Stimulated activated CD8-positive, alpha-beta memory T cell treated with anti-CD3 and anti-CD28 coated beads, Interleukin-15, amount 100 ng/mL, for 4 hours (primary cell): ENCODE data around the gene GCNA.
"Not testable (repeated sequence)": the region's sequence is repeated elsewhere in the genome, so short reads cannot be mapped to it uniquely, and the experiment has no call there.

Source experiments
- DNase-seq, 2 donors: peaks; one replicate each; pipeline ENCODE4 v3.0.0-alpha.2; 2020; ENCODE audit warnings: low read depth in 2 of 2

GCNA gene

DNA sequence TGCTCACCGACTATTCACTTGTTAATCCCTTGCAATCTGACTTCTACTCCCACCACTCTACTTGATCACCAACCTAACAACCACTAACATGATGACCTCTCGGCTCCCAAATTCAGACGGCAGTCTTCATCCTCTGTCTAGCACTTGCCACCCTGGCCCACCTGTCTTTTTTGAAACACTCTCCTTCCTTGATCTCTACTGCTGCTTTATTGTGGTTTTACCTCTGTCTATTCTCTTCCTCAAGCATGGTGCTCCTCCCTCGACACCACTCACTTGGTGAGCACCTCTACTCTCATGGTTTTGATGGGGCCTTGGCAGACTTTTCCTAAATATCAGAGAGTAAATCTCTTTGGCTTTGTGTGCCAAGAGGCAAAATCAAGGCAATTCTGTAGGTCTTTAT is 61.8 kb downstream of the GCNA start:
- no peak for DNase-seq

DNA sequence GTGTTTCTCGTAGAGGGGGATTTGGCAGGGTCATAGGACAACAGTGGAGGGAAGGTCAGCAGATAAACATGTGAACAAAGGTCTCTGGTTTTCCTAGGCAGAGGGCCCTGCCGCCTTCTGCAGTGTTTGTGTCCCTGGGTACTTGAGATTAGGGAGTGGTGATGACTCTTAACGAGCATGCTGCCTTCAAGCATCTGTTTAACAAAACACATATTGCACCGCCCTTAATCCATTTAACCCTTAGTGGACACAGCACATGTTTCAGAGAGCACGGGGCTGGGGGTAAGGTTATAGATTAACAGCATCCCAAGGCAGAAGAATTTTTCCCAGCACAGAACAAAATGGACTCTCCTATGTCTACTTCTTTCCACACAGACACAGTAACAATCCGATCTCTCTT is 66.2 kb downstream of the GCNA start:
- DNase-seq: not testable (repeated sequence)

- DNase-seq: no peak
Observed at GRCh38 chrX:71650333-71650969, 72.2 kb downstream of the GCNA start.

- peak in 1 of 2 donors; percentile 32 for DNase-seq
Observed at GRCh38 chrX:71652405-71652804, 74.2 kb downstream of the GCNA start.

DNA sequence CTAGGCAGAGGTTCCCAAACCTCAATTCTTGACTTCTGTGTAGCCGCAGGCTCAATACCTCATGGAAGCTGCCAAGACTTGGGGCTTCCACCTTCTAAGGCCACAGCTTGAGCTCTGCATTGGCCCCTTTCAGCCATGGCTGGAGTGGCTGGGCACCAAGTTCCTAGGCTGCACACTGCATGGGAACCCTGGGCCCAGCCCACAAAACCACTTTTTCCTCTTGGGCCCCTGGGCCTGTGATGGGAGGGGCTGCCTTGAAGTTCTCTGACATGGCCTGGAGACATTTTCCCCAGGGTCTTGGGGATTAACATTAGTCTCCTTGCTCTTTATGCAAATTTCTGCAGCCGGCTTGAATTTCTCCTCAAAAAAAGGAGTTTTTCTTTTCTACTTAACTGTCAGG is 75.1 kb downstream of the GCNA start:
- no peak for DNase-seq

- no peak for DNase-seq
Observed at GRCh38 chrX:71657267-71657666, 79.0 kb downstream of the GCNA start.

DNA sequence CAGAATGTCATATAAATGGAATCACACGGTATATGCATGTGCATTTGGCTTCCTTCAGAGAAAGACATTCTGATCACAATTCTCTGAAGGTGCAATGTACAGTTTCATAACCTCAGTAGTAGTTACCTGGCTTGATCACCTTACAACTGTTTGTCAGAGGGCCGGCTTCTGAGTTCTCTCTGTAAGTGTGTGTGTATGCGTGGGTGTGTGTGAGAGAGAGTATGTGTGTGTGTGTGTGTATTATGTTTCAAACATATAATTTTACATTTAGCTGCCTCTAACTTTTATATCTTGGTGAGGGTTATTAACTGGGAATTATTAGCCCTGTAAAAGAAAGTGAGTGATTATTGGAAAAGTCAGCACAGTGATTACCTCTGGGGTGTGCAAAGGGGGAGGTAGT is 81.1 kb downstream of the GCNA start:
- no peak for DNase-seq

DNA sequence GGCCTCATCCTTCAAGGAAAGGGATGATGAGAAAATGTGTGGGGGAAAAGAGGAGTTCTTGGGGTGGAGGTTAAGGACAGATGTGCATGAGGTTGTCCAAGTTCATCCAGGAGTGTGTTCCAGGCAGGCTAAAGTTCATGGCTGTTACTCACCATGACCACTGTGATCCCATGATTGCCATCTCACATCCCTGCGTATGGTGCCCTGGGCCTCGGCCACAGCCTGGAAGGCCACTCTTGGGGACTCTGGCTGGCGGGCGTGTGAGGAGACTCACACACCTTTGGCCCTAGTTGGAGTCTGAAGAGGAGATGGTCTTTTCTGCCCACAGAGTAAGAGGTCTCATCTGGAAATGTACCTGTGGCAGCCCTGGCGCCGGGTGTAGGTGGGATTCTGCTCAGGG is 81.7 kb downstream of the GCNA start:
- DNase-seq: no peak

GRCh38 chrX:71660562-71661416 is 82.6 kb downstream of the GCNA start:
- DNase-seq: no peak

DNA sequence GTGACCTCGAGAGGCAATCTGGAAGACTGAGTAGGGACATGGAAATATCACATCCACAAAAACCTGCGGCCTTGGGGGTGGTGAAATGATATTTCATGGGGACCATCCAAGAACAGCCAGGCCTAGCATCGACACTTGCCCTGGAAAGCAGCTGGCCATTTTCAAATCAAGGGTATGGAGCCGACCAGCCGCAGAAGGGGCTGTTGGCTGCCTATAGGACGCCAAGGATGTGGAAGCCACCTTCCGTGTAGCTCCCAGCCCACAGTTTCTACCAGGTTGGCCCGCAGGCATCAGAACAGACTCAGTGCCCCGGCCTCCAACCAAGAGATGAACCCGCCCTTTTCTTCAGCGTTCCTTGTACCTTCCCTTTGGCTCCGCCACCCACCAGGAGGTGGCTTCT is 83.7 kb downstream of the GCNA start:
- DNase-seq: no peak

DNA sequence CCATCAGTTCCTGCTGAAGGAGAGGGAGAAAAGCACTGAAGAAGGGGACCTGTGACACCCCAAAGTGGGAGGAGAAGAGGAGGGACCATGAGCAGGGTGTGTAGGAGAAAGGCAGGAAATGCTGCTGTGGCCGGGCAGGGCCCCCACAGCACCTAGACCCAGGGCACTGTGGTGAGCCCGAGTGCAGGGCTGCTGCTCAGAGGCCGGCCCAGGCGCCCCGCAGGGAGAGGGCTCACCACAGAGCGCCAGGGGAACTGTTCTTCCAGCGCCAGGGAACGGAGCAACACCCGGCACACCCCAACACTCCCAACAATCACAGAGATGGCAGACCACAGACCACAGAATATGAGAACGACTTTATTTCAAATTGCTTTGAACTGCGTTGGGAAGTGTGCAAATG is 84.4 kb downstream of the GCNA start:
- DNase-seq: not testable (repeated sequence)
